Psoas muscle (tissue), 8 donors: ENCODE data around the gene VTCN1. TPM values are rescaled to one million over a fixed set of nuclear protein-coding genes. Genes with fewer than 3 reads are reported as not detected.
A peak's percentile ranks its signal among the peaks of the same experiment; 100 is the strongest.
"Not testable (repeated sequence)": the region's sequence is repeated elsewhere in the genome, so short reads cannot be mapped to it uniquely, and the experiment has no call there.

Experiments
- ATAC-seq, 4 donors: fragments of 200-7000 bp; cut with Tn5 transposase; one replicate each; pipeline ENCODE4 v1.9.1; 2020; ENCODE audit warnings: moderate library complexity in 3 of 4, mild to moderate bottlenecking in 2 of 4
- DNase-seq, 2 donors: peaks; one replicate each; pipeline ENCODE4 v3.0.0-alpha.2; 2020
- H3K27ac ChIP-seq: fragments of 200-600 bp; one replicate; pipeline ENCODE4 v1.8.0; 2022
- H3K27me3 ChIP-seq, 3 donors: fragments of 200-600 bp in 1 of 3; one replicate each; pipeline versions ENCODE4 v1.6.1 to v1.8.0; 2013 to 2022; ENCODE audit warnings: low read length in 2 of 3, mild to moderate bottlenecking in 2 of 3, moderate library complexity in 1 of 3; ENCODE audit not compliant: insufficient read depth in 3 of 3
- H3K36me3 ChIP-seq, 2 donors: fragments of 200-600 bp in 1 of 2; one replicate each; pipeline versions ENCODE4 v1.6.1 to v1.8.0; 2013 to 2022; ENCODE audit warnings: low read depth in 1 of 2, mild to moderate bottlenecking in 1 of 2, moderate library complexity in 1 of 2; ENCODE audit not compliant: insufficient read depth in 1 of 2
- H3K4me1 ChIP-seq: fragments of 200-600 bp; one replicate; pipeline ENCODE4 v1.8.0; 2022
- H3K4me3 ChIP-seq: fragments of 200-600 bp; one replicate; pipeline ENCODE4 v1.8.0; 2022; ENCODE audit warnings: mild to moderate bottlenecking
- H3K9me3 ChIP-seq: fragments of 200-600 bp; one replicate; pipeline ENCODE4 v1.8.0; 2022
- CTCF ChIP-seq: fragments of 200-600 bp; IDR thresholded peaks from one replicate; pipeline ENCODE4 v1.8.0; 2022; ENCODE audit warnings: antibody characterized with exemption
- WGBS, 3 donors: extraction: QIAGEN DNeasy Blood & Tissue Kit; methylation state at CpG; one replicate each; pipeline versions ENCODE4 v1.1.6 to v1.1.7; 2013; 5-methylcytosine and 5-hydroxymethylcytosine counted together
- intact Hi-C, 2 donors: fragments of 100-400 bp; cut with DNase I; formaldehyde crosslinking; loops; one replicate each; pipeline versions ENCODE4 v1.11.0 to v1.14.2; 2022
- polyA plus RNA-seq, 3 donors: library from polyadenylated mRNA; stranded (reverse); fragments of 200-250 nt; gene quantifications; one replicate each; pipeline ENCODE4 v1.2.3, GENCODE V29; 2013
- total RNA-seq, 4 donors: library from RNA; stranded (reverse); fragmentation: NEBNext Ultra II Directional in 2 of 4; extraction: Animal tissue kit (Norgen Biotek cat#: 25700) in 2 of 4; gene quantifications; one replicate each; pipeline versions ENCODE4 v1.2.1 to v1.2.4, GENCODE V29; 2021 to 2023
- donor health status: healthy with polysubstance abuse.
- donor health status: DM: no; HTN: no; CAD: no; lungs with moderate emphysema.
- donor health status: Bipolar disorder and iron deficiency.
- donor health status: healthy.
- donor health status: DM: yes; HTN: yes; CAD: no.
- donor health status: DM: no; HTN: no; CAD: no.
- donor health status: DM: no; HTN: no; CAD: no.
- donor health status: DM: yes; HTN: yes; CAD: no.

VTCN1 gene
- total and polyA plus RNA-seq, 7 donors, result 0.03 to 0.22 (median 0.09) TPM; not detected in 4

GRCh38 chr1:117161887-117162286, 48.8 kb downstream of the VTCN1 start:
- Histone ChIP-seq H3K4me1 (no peaks in the 10 kb centered on the region), H3K27ac (no peak overlapping the region), H3K9me3 (no peaks in the 10 kb centered on the region), H3K36me3 (no peaks in the 10 kb centered on the region), H3K4me3 (no peak overlapping the region), H3K27me3 (no peaks in the 10 kb centered on the region)
- WGBS, 3 donors, result 58 to 66% (median 60%) methylated on average over 1 of the region's 1 CpG
- ATAC-seq (no peak), DNase-seq (no peak)
- no peak for TF ChIP-seq CTCF
- intact Hi-C loops, result no loop called here

GRCh38 chr1:117151305-117151704, 59.4 kb downstream of the VTCN1 start:
- H3K27me3 ChIP-seq, DNase-seq, H3K4me3 ChIP-seq, intact Hi-C loops, H3K9me3 ChIP-seq, H3K36me3 ChIP-seq, ATAC-seq, H3K27ac ChIP-seq: not testable (repeated sequence)
- peaks cover 11% of the 10 kb centered on the region for H3K4me1 ChIP-seq
- 84 to 92% (median 86%) methylated on average over 5 of the region's 5 CpGs for WGBS, 3 donors

- no peak for TF ChIP-seq CTCF
- peaks cover 11% of the 10 kb centered on the region for H3K4me1 ChIP-seq
- no peaks in the 10 kb centered on the region for H3K9me3 ChIP-seq
- ATAC-seq (no peak), DNase-seq (no peak)
- 75 to 80% (median 77%) methylated on average over 2 of the region's 2 CpGs for WGBS, 3 donors
- no peak overlapping the region for H3K4me3 ChIP-seq
- no peak overlapping the region for H3K27ac ChIP-seq
- intact Hi-C loops, result no loop called here
- H3K27me3 ChIP-seq, result no peaks in the 10 kb centered on the region
- H3K36me3 ChIP-seq, result no peaks in the 10 kb centered on the region
Measured at GRCh38 chr1:117150316-117150715, 60.4 kb downstream of the VTCN1 start.

GRCh38 chr1:117147856-117148588, 62.7 kb downstream of the VTCN1 start:
- peaks cover 11% of the 10 kb centered on the region for H3K4me1 ChIP-seq
- H3K9me3 ChIP-seq, result no peaks in the 10 kb centered on the region
- H3K36me3 ChIP-seq, result no peaks in the 10 kb centered on the region
- TF ChIP-seq CTCF, result no peak
- intact Hi-C loops, result loop anchor here in 1 of 2 donors (5.0 kb wide), 1 partner anchor 219 kb away; the partner anchor contains the start of gene MAN1A2
- WGBS, 3 donors, result 57 to 75% (median 66%) methylated on average over 5 of the region's 5 CpGs
- DNase-seq, result no peak
- peak overlapping the region; percentile 39 for H3K4me3 ChIP-seq
- ATAC-seq, result peak; percentile 63 to 84 (median 78)
- H3K27me3 ChIP-seq, result no peaks in the 10 kb centered on the region
- H3K27ac ChIP-seq, result peak overlapping the region; percentile 88

GRCh38 chr1:117147341-117147831, 63.3 kb downstream of the VTCN1 start:
- Histone ChIP-seq H3K4me3 (peak overlapping the region; percentile 39), H3K36me3 (no peaks in the 10 kb centered on the region), H3K9me3 (no peaks in the 10 kb centered on the region), H3K27ac (peak overlapping the region; percentile 88), H3K27me3 (no peaks in the 10 kb centered on the region), H3K4me1 (peaks cover 11% of the 10 kb centered on the region)
- 65 to 76% (median 69%) methylated on average over 4 of the region's 4 CpGs for WGBS, 3 donors
- no peak for TF ChIP-seq CTCF
- no peak for DNase-seq
- intact Hi-C loops, result loop anchor here in 1 of 2 donors (5.0 kb wide), 1 partner anchor 220 kb away; the partner anchor contains the start of gene MAN1A2
- peak in 3 of 4 donors; percentile 17 to 46 (median 44) for ATAC-seq
